Occipital lobe (tissue), 2 donors: ENCODE results near the gene UGT2B7. TPM values are rescaled to one million over a fixed set of nuclear protein-coding genes. Genes with fewer than 3 reads are reported as not detected.

Source experiments
- DNase-seq: peaks from one replicate; lab custom pipeline; 2025; lab: John Stamatoyannopoulos, UW
- total RNA-seq: library from RNA; depleted of rRNA; stranded (reverse); fragments of >200 nt; gene quantifications from one replicate; pipeline ENCODE4 v1.2.3, GENCODE V29; 2014

The UGT2B7 gene
- total RNA-seq, 1 donor from 2014 or later, result not detected

DNA sequence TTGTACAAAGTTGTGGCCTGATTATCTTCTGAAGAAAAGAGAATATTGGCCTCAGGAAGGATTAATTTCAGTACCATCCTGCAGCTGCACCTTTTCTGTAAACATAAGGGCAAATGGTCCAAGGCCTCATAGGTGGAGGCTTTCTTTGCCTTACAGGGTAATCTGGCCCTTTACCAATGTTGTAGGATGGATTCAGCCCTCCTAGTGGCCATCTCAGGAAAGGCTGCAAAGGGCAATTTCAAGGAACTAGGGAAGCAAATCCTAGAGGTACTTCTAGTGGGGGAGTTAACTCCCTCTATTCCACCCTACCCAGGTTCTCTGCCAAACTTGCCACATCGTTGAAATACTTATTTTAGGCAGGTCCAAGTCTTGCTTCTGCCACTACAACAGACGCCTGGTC, 60.6 kb downstream of the UGT2B7 start:
- DNase-seq, result no peak

Other genes with a start within 250 kb of the UGT2B7 start
- under 0.01 TPM for gene UGT2A3, start 144.7 kb upstream of the UGT2B7 start, total RNA-seq
- gene UGT2B11, start 118.3 kb downstream of the UGT2B7 start, total RNA-seq, result not detected
- not detected for gene UGT2B28, start 184.0 kb downstream of the UGT2B7 start, total RNA-seq